ENCODE data around the gene KRTAP23-1.

KRTAP23-1 gene

GRCh38 chr21:30333736-30334135 is 14.7 kb downstream of the KRTAP23-1 start:
- H4K20me1 ChIP-seq (ENCODE audit: insufficient read depth, low read length, poor library complexity, severe bottlenecking): no peaks in the 10 kb centered on the region
- H3K4me3 ChIP-seq (ENCODE audit: low read length, poor library complexity, severe bottlenecking): no peak overlapping the region
- H3K36me3 ChIP-seq (ENCODE audit: insufficient read depth, low read length): no peaks in the 10 kb centered on the region
- no peak overlapping the region for H3K9ac ChIP-seq (ENCODE audit: low read depth, low read length, poor library complexity, severe bottlenecking)
- H3K27me3 ChIP-seq (ENCODE audit: insufficient read depth, low read length, poor library complexity, severe bottlenecking): no peaks in the 10 kb centered on the region
- no peak overlapping the region for H3K4me2 ChIP-seq (ENCODE audit: low read depth, low read length, poor library complexity, severe bottlenecking)
- H2AFZ ChIP-seq (ENCODE audit: low read length): no peak overlapping the region
- TF ChIP-seq EZH2phosphoT487 (IDR thresholded peaks at IDR 0.05; ENCODE audit: borderline replicate concordance): no peak
- TF ChIP-seq CTCF (conservative IDR thresholded peaks at IDR 0.05; ENCODE audit: low read length): no peak
- H3F3A ChIP-seq (ENCODE audit: low read depth): no peaks in the 10 kb centered on the region
- H3K4me1 ChIP-seq (ENCODE audit: insufficient read depth, low read length, poor library complexity, severe bottlenecking): no peaks in the 10 kb centered on the region
- no peaks in the 10 kb centered on the region for H3K9me3 ChIP-seq (ENCODE audit: insufficient read depth, low read depth, low read length)
- H3K9me2 ChIP-seq (replicated peaks; ENCODE audit: low read depth, low read length): no peaks in the 10 kb centered on the region
- H3K79me2 ChIP-seq (ENCODE audit: insufficient read depth, low read length): no peaks in the 10 kb centered on the region

GRCh38 chr21:30332681-30333080 is 15.7 kb downstream of the KRTAP23-1 start:
- no peak overlapping the region for H3K4me2 ChIP-seq (ENCODE audit: low read depth, low read length, poor library complexity, severe bottlenecking)
- H4K20me1 ChIP-seq (ENCODE audit: insufficient read depth, low read length, poor library complexity, severe bottlenecking): no peaks in the 10 kb centered on the region
- H3K4me3 ChIP-seq (ENCODE audit: low read length, poor library complexity, severe bottlenecking): no peak overlapping the region
- H2AFZ ChIP-seq (ENCODE audit: low read length): no peak overlapping the region
- H3K36me3 ChIP-seq (ENCODE audit: insufficient read depth, low read length): no peaks in the 10 kb centered on the region
- H3K27me3 ChIP-seq (ENCODE audit: insufficient read depth, low read length, poor library complexity, severe bottlenecking): no peaks in the 10 kb centered on the region
- no peaks in the 10 kb centered on the region for H3K79me2 ChIP-seq (ENCODE audit: insufficient read depth, low read length)
- H3K4me1 ChIP-seq (ENCODE audit: insufficient read depth, low read length, poor library complexity, severe bottlenecking): no peaks in the 10 kb centered on the region
- H3F3A ChIP-seq (ENCODE audit: low read depth): no peaks in the 10 kb centered on the region
- no peaks in the 10 kb centered on the region for H3K9me2 ChIP-seq (replicated peaks; ENCODE audit: low read depth, low read length)
- TF ChIP-seq CTCF (conservative IDR thresholded peaks at IDR 0.05; ENCODE audit: low read length): no peak
- no peak overlapping the region for H3K9ac ChIP-seq (ENCODE audit: low read depth, low read length, poor library complexity, severe bottlenecking)
- no peaks in the 10 kb centered on the region for H3K9me3 ChIP-seq (ENCODE audit: insufficient read depth, low read depth, low read length)

GRCh38 chr21:30329203-30329875 is 19.1 kb downstream of the KRTAP23-1 start:
- H3K9me2 ChIP-seq (replicated peaks; ENCODE audit: low read depth, low read length): no peaks in the 10 kb centered on the region
- no peaks in the 10 kb centered on the region for H3F3A ChIP-seq (ENCODE audit: low read depth)
- H3K9ac ChIP-seq (ENCODE audit: low read depth, low read length, poor library complexity, severe bottlenecking): no peak overlapping the region
- H3K4me2 ChIP-seq (ENCODE audit: low read depth, low read length, poor library complexity, severe bottlenecking): no peak overlapping the region
- H3K9me3 ChIP-seq (ENCODE audit: insufficient read depth, low read depth, low read length): peaks cover 3% of the 10 kb centered on the region; the same call in 1 of the 2 replicates
- no peak for TF ChIP-seq EZH2phosphoT487 (IDR thresholded peaks at IDR 0.05; ENCODE audit: borderline replicate concordance)
- no peaks in the 10 kb centered on the region for H3K79me2 ChIP-seq (ENCODE audit: insufficient read depth, low read length)
- no peaks in the 10 kb centered on the region for H3K36me3 ChIP-seq (ENCODE audit: insufficient read depth, low read length)
- H3K27me3 ChIP-seq (ENCODE audit: insufficient read depth, low read length, poor library complexity, severe bottlenecking): no peaks in the 10 kb centered on the region
- no peak overlapping the region for H3K4me3 ChIP-seq (ENCODE audit: low read length, poor library complexity, severe bottlenecking)
- H4K20me1 ChIP-seq (ENCODE audit: insufficient read depth, low read length, poor library complexity, severe bottlenecking): no peaks in the 10 kb centered on the region
- no peaks in the 10 kb centered on the region for H3K4me1 ChIP-seq (ENCODE audit: insufficient read depth, low read length, poor library complexity, severe bottlenecking)
- H2AFZ ChIP-seq (ENCODE audit: low read length): no peak overlapping the region

- Histone ChIP-seq H3K4me2 (ENCODE audit: low read depth, low read length, poor library complexity, severe bottlenecking) (no peak overlapping the region), H3K9ac (ENCODE audit: low read depth, low read length, poor library complexity, severe bottlenecking) (no peak overlapping the region), H3K27me3 (ENCODE audit: insufficient read depth, low read length, poor library complexity, severe bottlenecking) (no peaks in the 10 kb centered on the region), H3K9me2 (replicated peaks; ENCODE audit: low read depth, low read length) (no peaks in the 10 kb centered on the region), H3K36me3 (ENCODE audit: insufficient read depth, low read length) (no peaks in the 10 kb centered on the region), H3K9me3 (ENCODE audit: insufficient read depth, low read depth, low read length) (peaks cover 3% of the 10 kb centered on the region; the same call in 1 of the 2 replicates), H3K4me1 (ENCODE audit: insufficient read depth, low read length, poor library complexity, severe bottlenecking) (no peaks in the 10 kb centered on the region), H4K20me1 (ENCODE audit: insufficient read depth, low read length, poor library complexity, severe bottlenecking) (no peaks in the 10 kb centered on the region), H3K79me2 (ENCODE audit: insufficient read depth, low read length) (no peaks in the 10 kb centered on the region), H2AFZ (ENCODE audit: low read length) (no peak overlapping the region), H3F3A (ENCODE audit: low read depth) (no peaks in the 10 kb centered on the region), H3K4me3 (ENCODE audit: low read length, poor library complexity, severe bottlenecking) (no peak overlapping the region)
- no peak for TF ChIP-seq EZH2phosphoT487 (IDR thresholded peaks at IDR 0.05; ENCODE audit: borderline replicate concordance)
Observed at GRCh38 chr21:30326390-30326789, 22.0 kb downstream of the KRTAP23-1 start.

Data from Loucy (cell line).